B cell (primary cell): ENCODE measurements around the gene BNIP3.

Source experiments
- EZH2 ChIP-seq: IDR thresholded peaks from 2 replicates; pipeline ENCODE4 v1.6.1; 2012; ENCODE audit warnings: borderline replicate concordance, low read depth, mild to moderate bottlenecking, moderate library complexity, low read length; ENCODE audit not compliant: insufficient read depth, poor library complexity, severe bottlenecking
- TF ChIP-seq, protein P1 (sequence below): fragments of 200-600 bp; IDR thresholded peaks from one replicate; pipeline ENCODE4 v1.8.0; 2022; ENCODE audit warnings: antibody characterized with exemption, mild to moderate bottlenecking

GRCh38 chr10:131980321-131980720 is 1.4 kb downstream of the BNIP3 start:
- TF ChIP-seq, protein P1, sequence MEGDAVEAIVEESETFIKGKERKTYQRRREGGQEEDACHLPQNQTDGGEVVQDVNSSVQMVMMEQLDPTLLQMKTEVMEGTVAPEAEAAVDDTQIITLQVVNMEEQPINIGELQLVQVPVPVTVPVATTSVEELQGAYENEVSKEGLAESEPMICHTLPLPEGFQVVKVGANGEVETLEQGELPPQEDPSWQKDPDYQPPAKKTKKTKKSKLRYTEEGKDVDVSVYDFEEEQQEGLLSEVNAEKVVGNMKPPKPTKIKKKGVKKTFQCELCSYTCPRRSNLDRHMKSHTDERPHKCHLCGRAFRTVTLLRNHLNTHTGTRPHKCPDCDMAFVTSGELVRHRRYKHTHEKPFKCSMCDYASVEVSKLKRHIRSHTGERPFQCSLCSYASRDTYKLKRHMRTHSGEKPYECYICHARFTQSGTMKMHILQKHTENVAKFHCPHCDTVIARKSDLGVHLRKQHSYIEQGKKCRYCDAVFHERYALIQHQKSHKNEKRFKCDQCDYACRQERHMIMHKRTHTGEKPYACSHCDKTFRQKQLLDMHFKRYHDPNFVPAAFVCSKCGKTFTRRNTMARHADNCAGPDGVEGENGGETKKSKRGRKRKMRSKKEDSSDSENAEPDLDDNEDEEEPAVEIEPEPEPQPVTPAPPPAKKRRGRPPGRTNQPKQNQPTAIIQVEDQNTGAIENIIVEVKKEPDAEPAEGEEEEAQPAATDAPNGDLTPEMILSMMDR, result no peak
- no peak for TF ChIP-seq EZH2
